H9 (cell line): ENCODE results near the gene LRRC41. TPM values are rescaled to one million over a fixed set of nuclear protein-coding genes. Genes with fewer than 3 reads are reported as not detected.

Experiments
- DNase-seq: peaks from one replicate; pipeline ENCODE4 v3.0.0-alpha.2; 2017
- H2AFZ ChIP-seq: one replicate; pipeline ENCODE4 v1.6.1; 2013; ENCODE audit warnings: mild to moderate bottlenecking, low read length, control low read depth, moderate library complexity
- H2AK5ac ChIP-seq: 2 replicates; pipeline ENCODE4 v1.6.1; 2013; ENCODE audit warnings: low read length, control low read depth, mixed read lengths; ENCODE audit not compliant: insufficient read length
- H2BK120ac ChIP-seq: one replicate; pipeline ENCODE4 v1.6.1; 2013; ENCODE audit warnings: low read depth, mild to moderate bottlenecking, low read length, control low read depth, inconsistent platforms; ENCODE audit not compliant: poor library complexity, severe bottlenecking
- H2BK12ac ChIP-seq: 2 replicates; pipeline ENCODE4 v1.6.1; 2013; ENCODE audit warnings: low read length, control low read depth, mixed read lengths, low read depth; ENCODE audit not compliant: insufficient read length
- H2BK15ac ChIP-seq: 2 replicates; pipeline ENCODE4 v1.6.1; 2013; ENCODE audit warnings: low read depth, low read length, control low read depth
- H2BK20ac ChIP-seq: one replicate; pipeline ENCODE4 v1.6.1; 2013; ENCODE audit warnings: low read depth, mild to moderate bottlenecking, low read length, control low read depth, inconsistent platforms; ENCODE audit not compliant: poor library complexity, severe bottlenecking
- H2BK5ac ChIP-seq: 2 replicates; pipeline ENCODE4 v1.6.1; 2013; ENCODE audit warnings: low read length, control low read depth, mixed read lengths; ENCODE audit not compliant: insufficient read length
- H3K14ac ChIP-seq: 2 replicates; pipeline ENCODE4 v1.6.1; 2013; ENCODE audit warnings: low read length, control low read depth; ENCODE audit not compliant: insufficient read depth
- H3K18ac ChIP-seq: 2 replicates; pipeline ENCODE4 v1.6.1; 2013; ENCODE audit warnings: low read depth, mild to moderate bottlenecking, mixed read lengths, low read length, control low read depth; ENCODE audit not compliant: insufficient read length
- H3K23ac ChIP-seq: 2 replicates; pipeline ENCODE4 v1.6.1; 2013; ENCODE audit warnings: low read length, control low read depth, mixed read lengths, low read depth; ENCODE audit not compliant: insufficient read length
- H3K23me2 ChIP-seq: 2 replicates; pipeline ENCODE4 v1.6.1; 2013; ENCODE audit warnings: low read depth, mild to moderate bottlenecking, mixed read lengths, low read length, control low read depth; ENCODE audit not compliant: insufficient read length, poor library complexity, severe bottlenecking
- H3K27ac ChIP-seq: 2 replicates; pipeline ENCODE4 v1.5.1; 2013; ENCODE audit warnings: low read length, control low read depth, mixed read lengths, low read depth; ENCODE audit not compliant: insufficient read length
- H3K27me3 ChIP-seq: 2 replicates; pipeline ENCODE4 v1.6.1; 2013; ENCODE audit warnings: low read length, control low read depth, inconsistent platforms; ENCODE audit not compliant: insufficient read depth
- H3K4ac ChIP-seq: 2 replicates; pipeline ENCODE4 v1.6.1; 2013; ENCODE audit warnings: low read depth, mild to moderate bottlenecking, control low read depth, inconsistent platforms, low read length, moderate library complexity
- H3K4me1 ChIP-seq: 2 replicates; pipeline ENCODE4 v1.6.1; 2013; ENCODE audit warnings: low read length, control low read depth, inconsistent platforms; ENCODE audit not compliant: insufficient read depth
- H3K4me2 ChIP-seq: 2 replicates; pipeline ENCODE4 v1.6.1; 2013; ENCODE audit warnings: low read length, control low read depth, mixed read lengths; ENCODE audit not compliant: insufficient read length, insufficient read depth
- H3K56ac ChIP-seq: 2 replicates; pipeline ENCODE4 v1.6.1; 2013; ENCODE audit warnings: low read depth, mild to moderate bottlenecking, mixed read lengths, low read length, control low read depth; ENCODE audit not compliant: insufficient read length
- H3K79me1 ChIP-seq: 2 replicates; pipeline ENCODE4 v1.6.1; 2013; ENCODE audit warnings: low read depth, mild to moderate bottlenecking, moderate library complexity, low read length, control low read depth, inconsistent platforms; ENCODE audit not compliant: insufficient read depth, poor library complexity, severe bottlenecking
- H3K79me2 ChIP-seq: 2 replicates; pipeline ENCODE4 v1.6.1; 2013; ENCODE audit warnings: low read length, control low read depth, inconsistent platforms; ENCODE audit not compliant: insufficient read depth
- H3K9ac ChIP-seq: 2 replicates; pipeline ENCODE4 v1.6.1; 2013; ENCODE audit warnings: low read length, control low read depth, mixed read lengths; ENCODE audit not compliant: insufficient read length; ENCODE audit errors: extremely low read depth
- H3K9me3 ChIP-seq: one replicate; pipeline ENCODE4 v1.6.1; 2013; ENCODE audit warnings: low read depth, low read length, inconsistent platforms; ENCODE audit not compliant: control insufficient read depth
- H3T11ph ChIP-seq: one replicate; pipeline ENCODE4 v1.6.1; 2013; ENCODE audit warnings: mild to moderate bottlenecking, low read length, control low read depth, inconsistent platforms
- H4K20me1 ChIP-seq: one replicate; pipeline ENCODE4 v1.6.1; 2013; ENCODE audit not compliant: control insufficient read depth, insufficient read length, insufficient read depth
- H4K5ac ChIP-seq: 2 replicates; pipeline ENCODE4 v1.6.1; 2013; ENCODE audit warnings: low read depth, mild to moderate bottlenecking, mixed read lengths, low read length, control low read depth; ENCODE audit not compliant: insufficient read length
- H4K8ac ChIP-seq: replicated peaks from 2 replicates; pipeline ENCODE4 v1.6.1; 2013; ENCODE audit warnings: low read length, control low read depth, mixed read lengths, low read depth; ENCODE audit not compliant: insufficient read length
- H4K91ac ChIP-seq: 2 replicates; pipeline ENCODE4 v1.6.1; 2013; ENCODE audit warnings: low read depth, mild to moderate bottlenecking, moderate library complexity, mixed read lengths, low read length, control low read depth; ENCODE audit not compliant: insufficient read length
- H3K27ac Mint-ChIP-seq, 3 experiments: 2 replicates in 2 of 3; 3 replicates in 1 of 3; pipeline ENCODE4 v1.8.0; 2020 to 2021; ENCODE audit warnings: mixed read lengths in 3 of 3, mild to moderate bottlenecking in 1 of 3, moderate library complexity in 1 of 3
- H3K27me3 Mint-ChIP-seq: 2 replicates; pipeline ENCODE4 v1.8.0; 2021; ENCODE audit warnings: low read depth, mild to moderate bottlenecking, moderate library complexity, mixed read lengths
- H3K36me3 Mint-ChIP-seq, 3 experiments: 2 replicates in 2 of 3; 3 replicates in 1 of 3; pipeline ENCODE4 v1.8.0; 2020 to 2021; ENCODE audit warnings: low read depth in 3 of 3, mixed read lengths in 3 of 3; ENCODE audit not compliant: insufficient read depth in 1 of 3
- H3K4me1 Mint-ChIP-seq, 2 experiments: 2 replicates each; pipeline ENCODE4 v1.8.0; 2020; ENCODE audit warnings: mixed read lengths in 2 of 2
- H3K4me3 Mint-ChIP-seq, 2 experiments: 2 replicates in 1 of 2; 3 replicates in 1 of 2; pipeline ENCODE4 v1.8.0; 2020 to 2021; ENCODE audit warnings: mild to moderate bottlenecking in 2 of 2, mixed read lengths in 2 of 2, moderate library complexity in 1 of 2
- H3K9me3 Mint-ChIP-seq, 2 experiments: 2 replicates in 1 of 2; 3 replicates in 1 of 2; pipeline ENCODE4 v1.8.0; 2020; ENCODE audit warnings: mild to moderate bottlenecking in 2 of 2, mixed read lengths in 2 of 2, moderate library complexity in 1 of 2
- WGBS: extraction: QIAGEN DNeasy Blood & Tissue Kit; methylation state at CpG from one replicate; pipeline ENCODE4 v1.1.7; 2013; ENCODE audit warnings: missing lambda C conversion rate, low lambda C conversion rate, mixed read lengths; ENCODE audit not compliant: insufficient read length; ENCODE audit errors: extremely low coverage; 5-methylcytosine and 5-hydroxymethylcytosine counted together
- total RNA-seq: library from RNA; stranded (reverse); gene quantifications from 2 replicates; pipeline ENCODE4 v1.2.1, GENCODE V29; 2021
- TF ChIP-seq, protein P1 (sequence below): fragments of 200-600 bp; sonication (generic); conservative IDR thresholded peaks from 3 replicates; pipeline ENCODE4 v1.8.0; 2021; ENCODE audit warnings: antibody characterized with exemption, mild to moderate bottlenecking

Gene LRRC41
- total RNA-seq, 1 experiment from 2014 or later: 62.6 TPM

DNA sequence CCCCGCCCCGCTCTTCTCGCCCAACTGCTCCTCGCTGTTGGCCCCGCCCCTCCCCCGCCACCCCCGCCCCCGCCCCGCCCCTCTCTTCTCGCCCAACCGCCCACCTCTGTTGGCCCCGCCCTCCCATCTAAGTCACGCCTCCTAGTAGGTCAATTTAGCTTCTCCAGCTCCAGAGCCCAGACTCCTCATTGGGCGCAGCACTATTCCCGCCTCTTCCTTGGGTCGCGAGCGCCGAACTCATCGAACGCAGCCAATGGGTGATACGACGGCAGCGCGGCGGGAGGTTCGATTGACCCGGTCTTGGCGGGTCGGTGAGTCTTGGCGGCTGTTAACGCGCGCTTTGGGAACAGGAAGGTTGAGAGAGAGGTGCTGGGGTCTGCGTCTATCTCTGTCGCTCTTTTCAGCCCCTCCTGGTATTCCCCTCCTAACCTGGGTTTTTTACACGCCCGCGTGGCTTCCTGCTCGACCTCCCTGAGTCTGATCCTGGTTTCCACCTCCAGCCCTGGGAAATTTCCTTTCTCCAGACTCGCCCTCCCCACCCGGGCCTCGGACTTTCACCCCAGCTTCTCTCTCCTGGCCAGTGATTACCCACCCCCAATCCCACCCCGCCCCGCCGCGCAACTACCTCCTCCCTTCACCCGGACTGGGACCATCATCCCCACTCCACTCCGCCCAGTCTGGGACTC lies 55.8 kb downstream of the LRRC41 start, which contains the start of gene RAD54L:
Gene RAD54L, plus strand, starts transcription at position 328 of the 686 bp plus-strand sequence. CDS start 643 bp downstream, outside the sequence.
- Histone ChIP-seq H2BK5ac (peak within 1 kb of the TSS; percentile 80), H3K56ac (no peak within 1 kb of the TSS), H2BK12ac (no peak within 1 kb of the TSS), H4K5ac (peak within 1 kb of the TSS; percentile 34), H3K27ac (peak within 1 kb of the TSS; percentile 78), H3K79me2 (peaks cover 4% of the 10 kb centered on the region; the same call in 1 of the 2 replicates), H3K23ac (no peak within 1 kb of the TSS), H3K23me2 (peaks cover 6% of the 10 kb centered on the region), H2AK5ac (no peak within 1 kb of the TSS), H3T11ph (no peak within 1 kb of the TSS), H4K91ac (no peak within 1 kb of the TSS), H3K4me2 (peak within 1 kb of the TSS; percentile 86), H2BK15ac (no peak within 1 kb of the TSS), H3K18ac (peak within 1 kb of the TSS; percentile 96), H3K4ac (no peak within 1 kb of the TSS; the same call in 1 of the 2 replicates), H3K4me1 (no peaks in the 10 kb centered on the region), H3K79me1 (peaks cover 4% of the 10 kb centered on the region), H3K9ac (peak within 1 kb of the TSS; percentile 97), H4K8ac (peak within 1 kb of the TSS; percentile 36), H2AFZ (peak within 1 kb of the TSS; percentile 89), H3K14ac (peak within 1 kb of the TSS; percentile 96), H2BK120ac (peak within 1 kb of the TSS; percentile 65), H4K20me1 (no peaks in the 10 kb centered on the region), H2BK20ac (no peak within 1 kb of the TSS), H3K27me3 (no peaks in the 10 kb centered on the region), H3K9me3 (no peaks in the 10 kb centered on the region)
- no CpG with 5 or more reads among the region's 49 CpGs for WGBS
- Mint-ChIP-seq H3K36me3 (peaks cover 31 to 36% (median 35%) of the 10 kb centered on the region in 3 experiments; a peak in 6 of 7 replicates), H3K4me1 (peaks cover 9 to 17% of the 10 kb centered on the region in 2 experiments), H3K9me3 (peaks cover 5% of the 10 kb centered on the region in 2 experiments), H3K4me3 (peak within 1 kb of the TSS; percentile 93 to 96), H3K27ac (peak within 1 kb of the TSS; percentile 95 to 99 (median 99)), H3K27me3 (peaks cover 1% of the 10 kb centered on the region; the same call in 1 of the 2 replicates)
- peak; percentile 99 for DNase-seq
- TF ChIP-seq, protein P1, sequence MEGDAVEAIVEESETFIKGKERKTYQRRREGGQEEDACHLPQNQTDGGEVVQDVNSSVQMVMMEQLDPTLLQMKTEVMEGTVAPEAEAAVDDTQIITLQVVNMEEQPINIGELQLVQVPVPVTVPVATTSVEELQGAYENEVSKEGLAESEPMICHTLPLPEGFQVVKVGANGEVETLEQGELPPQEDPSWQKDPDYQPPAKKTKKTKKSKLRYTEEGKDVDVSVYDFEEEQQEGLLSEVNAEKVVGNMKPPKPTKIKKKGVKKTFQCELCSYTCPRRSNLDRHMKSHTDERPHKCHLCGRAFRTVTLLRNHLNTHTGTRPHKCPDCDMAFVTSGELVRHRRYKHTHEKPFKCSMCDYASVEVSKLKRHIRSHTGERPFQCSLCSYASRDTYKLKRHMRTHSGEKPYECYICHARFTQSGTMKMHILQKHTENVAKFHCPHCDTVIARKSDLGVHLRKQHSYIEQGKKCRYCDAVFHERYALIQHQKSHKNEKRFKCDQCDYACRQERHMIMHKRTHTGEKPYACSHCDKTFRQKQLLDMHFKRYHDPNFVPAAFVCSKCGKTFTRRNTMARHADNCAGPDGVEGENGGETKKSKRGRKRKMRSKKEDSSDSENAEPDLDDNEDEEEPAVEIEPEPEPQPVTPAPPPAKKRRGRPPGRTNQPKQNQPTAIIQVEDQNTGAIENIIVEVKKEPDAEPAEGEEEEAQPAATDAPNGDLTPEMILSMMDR: no peak
